Measurements from ENCODE around the gene HMGXB3. TPM values are rescaled to one million over a fixed set of nuclear protein-coding genes. Genes with fewer than 3 reads are reported as not detected.

The HMGXB3 gene
- total and polyA plus RNA-seq, 11 donors: 10.7 to 25.9 (median 17.5) TPM

- Histone ChIP-seq H3K9me3 (no peaks in the 10 kb centered on the region), H3K27me3 (no peaks in the 10 kb centered on the region), H3K4me1 (peaks cover 0 to 59% (median 0%) of the 10 kb centered on the region in 12 donors), H3K4me3 (no peak overlapping the region), H3K27ac (no peak overlapping the region), H3K36me3 (peaks cover 0 to 85% (median 30%) of the 10 kb centered on the region in 9 donors)
- intact Hi-C loops (cut with DNase I): no loop called here
- no peak for TF ChIP-seq POLR2A (IDR thresholded peaks at IDR 0.05)
- TF ChIP-seq CTCF (IDR thresholded peaks at IDR 0.05): no peak
- ATAC-seq (no peak), DNase-seq (no peak)
- 71 to 81% (median 74%) methylated on average over 8 of the region's 8 CpGs for WGBS, 4 donors
Observed at GRCh38 chr5:150057052-150057451, 56.5 kb downstream of the HMGXB3 start.

GRCh38 chr5:150057511-150057910, 57.0 kb downstream of the HMGXB3 start:
- TF ChIP-seq POLR2A (IDR thresholded peaks at IDR 0.05): no peak
- intact Hi-C loops (cut with DNase I): no loop called here
- H3K36me3 ChIP-seq: peaks cover 0 to 81% (median 26%) of the 10 kb centered on the region in 9 donors
- peaks cover 0 to 54% (median 0%) of the 10 kb centered on the region in 12 donors for H3K4me1 ChIP-seq
- H3K4me3 ChIP-seq: no peak overlapping the region
- 92 to 100% (median 96%) methylated on average over 2 of the region's 2 CpGs for WGBS, 4 donors
- ATAC-seq (no peak), DNase-seq (no peak)
- H3K27me3 ChIP-seq: no peaks in the 10 kb centered on the region
- H3K27ac ChIP-seq: peak overlapping the region in 1 of 12 donors; percentile 54
- no peaks in the 10 kb centered on the region for H3K9me3 ChIP-seq

GRCh38 chr5:150057996-150058395, 57.5 kb downstream of the HMGXB3 start:
- WGBS, 4 donors: 72 to 80% (median 76%) methylated on average over 5 of the region's 5 CpGs
- H3K4me1 ChIP-seq: peaks cover 0 to 54% (median 0%) of the 10 kb centered on the region in 12 donors
- peaks cover 0 to 81% (median 21%) of the 10 kb centered on the region in 9 donors for H3K36me3 ChIP-seq
- H3K27me3 ChIP-seq: no peaks in the 10 kb centered on the region
- no peak for ATAC-seq
- peak overlapping the region in 2 of 12 donors; percentile 9 to 54 for H3K27ac ChIP-seq
- DNase-seq: no peak
- TF ChIP-seq POLR2A (IDR thresholded peaks at IDR 0.05) (no peak), CTCF (IDR thresholded peaks at IDR 0.05) (no peak)
- intact Hi-C loops (cut with DNase I): no loop called here
- no peaks in the 10 kb centered on the region for H3K9me3 ChIP-seq
- H3K4me3 ChIP-seq: no peak overlapping the region

GRCh38 chr5:150058480-150059126, 58.1 kb downstream of the HMGXB3 start:
- DNase-seq (peak in 2 of 5 donors; percentile 33 to 38), ATAC-seq (peak; percentile 26 to 65 (median 52))
- Histone ChIP-seq H3K36me3 (peaks cover 0 to 81% (median 15%) of the 10 kb centered on the region in 9 donors), H3K4me1 (peaks cover 0 to 54% (median 0%) of the 10 kb centered on the region in 12 donors), H3K27ac (peak overlapping the region in 3 of 12 donors; percentile 9 to 54 (median 24)), H3K27me3 (no peaks in the 10 kb centered on the region), H3K4me3 (no peak overlapping the region), H3K9me3 (no peaks in the 10 kb centered on the region)
- TF ChIP-seq CTCF (IDR thresholded peaks at IDR 0.05) (no peak), POLR2A (IDR thresholded peaks at IDR 0.05) (no peak)
- intact Hi-C loops (cut with DNase I): no loop called here
- WGBS, 4 donors: 82 to 90% (median 88%) methylated on average over 6 of the region's 6 CpGs

Measured in heart left ventricle (tissue), 16 donors.